ENCODE data around the gene CLEC4C.
"Not testable (repeated sequence)": the region's sequence is repeated elsewhere in the genome, so short reads cannot be mapped to it uniquely, and the experiment has no call there.

Gene CLEC4C, protein sequence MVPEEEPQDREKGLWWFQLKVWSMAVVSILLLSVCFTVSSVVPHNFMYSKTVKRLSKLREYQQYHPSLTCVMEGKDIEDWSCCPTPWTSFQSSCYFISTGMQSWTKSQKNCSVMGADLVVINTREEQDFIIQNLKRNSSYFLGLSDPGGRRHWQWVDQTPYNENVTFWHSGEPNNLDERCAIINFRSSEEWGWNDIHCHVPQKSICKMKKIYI

DNA sequence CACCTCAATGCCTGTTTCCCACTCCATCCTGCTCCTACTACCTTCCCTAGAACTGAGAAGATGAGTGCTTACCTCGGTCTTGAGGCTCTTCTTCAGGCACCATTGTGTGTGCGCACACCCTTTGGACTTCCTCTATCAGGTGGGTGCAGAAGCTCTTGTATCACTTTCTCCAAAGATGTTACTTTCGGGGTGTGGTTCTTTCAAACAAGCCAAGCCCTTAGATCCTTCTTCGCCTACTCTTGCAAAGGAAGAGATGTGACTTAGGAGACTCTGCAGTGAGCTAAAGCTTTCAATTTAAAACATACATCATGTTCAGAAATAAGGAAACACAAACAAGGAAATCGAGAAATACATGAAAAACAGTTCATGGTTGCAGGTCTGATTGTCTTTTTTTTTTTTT lies at the start of gene CLEC4C:
CLEC4C (minus strand) TSS at position 130 of the 400 bp plus-strand sequence; CDS start at position 103, 27 bp downstream.
- no peak for DNase-seq

DNA sequence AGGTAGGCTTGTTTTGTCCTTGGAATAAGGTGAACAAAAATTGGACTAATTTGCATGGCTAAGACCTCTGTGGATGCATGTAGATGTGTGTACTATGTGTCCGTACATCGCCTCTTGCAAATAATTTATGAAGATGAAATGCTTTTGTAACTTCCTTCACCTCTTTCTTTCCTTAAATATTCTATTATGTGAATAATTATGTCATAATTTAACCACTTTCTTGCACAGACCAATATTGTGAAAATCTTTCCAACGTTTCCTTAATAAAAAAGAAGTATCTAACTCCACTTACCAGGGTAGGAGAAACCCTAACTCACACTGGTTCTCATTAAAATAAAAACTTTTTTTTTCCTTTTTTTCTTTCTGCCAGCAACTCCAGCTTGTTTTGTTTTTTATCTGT lies 46.0 kb upstream of the CLEC4C start:
- DNase-seq = peak; percentile 64

DNA sequence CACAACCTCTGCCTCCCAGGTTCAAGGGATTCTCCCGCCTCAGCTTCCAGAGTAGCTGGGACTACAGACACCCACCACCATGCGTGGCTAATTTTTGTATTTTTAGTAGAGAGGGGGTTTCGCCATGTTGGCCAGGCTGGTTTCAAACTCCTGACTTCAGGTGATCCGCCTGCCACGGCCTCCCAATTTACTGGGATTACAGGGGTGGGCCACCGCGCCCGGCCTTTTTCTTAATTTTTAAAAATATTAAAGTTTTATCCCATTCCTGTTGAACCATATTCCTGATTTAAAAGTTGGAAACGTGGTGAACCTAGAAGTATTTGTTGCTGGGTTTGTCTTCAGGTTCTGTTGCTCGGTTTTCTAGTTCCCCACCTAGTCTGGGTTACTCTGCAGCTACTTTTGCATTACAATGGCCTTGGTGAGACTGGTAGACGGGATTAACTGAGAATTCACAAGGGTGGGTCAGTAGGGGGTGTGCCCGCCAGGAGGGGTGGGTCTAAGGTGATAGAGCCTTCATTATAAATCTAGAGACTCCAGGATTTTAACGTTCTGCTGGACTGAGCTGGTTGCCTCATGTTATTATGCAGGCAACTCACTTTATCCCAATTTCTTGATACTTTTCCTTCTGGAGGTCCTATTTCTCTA lies 41.8 kb upstream of the CLEC4C start, which contains the start of gene NANOG:
NANOG (plus strand) TSS at position 519 of the 645 bp plus-strand sequence. CDS start 213 bp downstream, outside the sequence.
- not testable (repeated sequence) for DNase-seq

DNA sequence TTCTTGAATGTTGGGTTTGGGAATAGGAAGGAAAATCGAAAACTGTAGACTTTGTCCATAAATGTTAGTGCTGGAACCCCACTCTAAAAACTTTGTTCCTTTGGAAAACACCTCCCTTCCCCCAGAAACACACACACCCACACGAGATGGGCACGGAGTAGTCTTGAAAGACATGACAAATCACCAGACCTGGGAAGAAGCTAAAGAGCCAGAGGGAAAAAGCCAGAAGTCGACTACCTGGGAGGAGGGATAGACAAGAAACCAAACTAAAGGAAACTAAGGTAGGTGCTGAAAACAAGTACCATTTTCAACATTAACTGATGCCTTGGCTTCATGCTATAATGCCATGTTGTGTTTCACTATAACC lies 41.1 kb upstream of the CLEC4C start:
- no peak for DNase-seq

DNA sequence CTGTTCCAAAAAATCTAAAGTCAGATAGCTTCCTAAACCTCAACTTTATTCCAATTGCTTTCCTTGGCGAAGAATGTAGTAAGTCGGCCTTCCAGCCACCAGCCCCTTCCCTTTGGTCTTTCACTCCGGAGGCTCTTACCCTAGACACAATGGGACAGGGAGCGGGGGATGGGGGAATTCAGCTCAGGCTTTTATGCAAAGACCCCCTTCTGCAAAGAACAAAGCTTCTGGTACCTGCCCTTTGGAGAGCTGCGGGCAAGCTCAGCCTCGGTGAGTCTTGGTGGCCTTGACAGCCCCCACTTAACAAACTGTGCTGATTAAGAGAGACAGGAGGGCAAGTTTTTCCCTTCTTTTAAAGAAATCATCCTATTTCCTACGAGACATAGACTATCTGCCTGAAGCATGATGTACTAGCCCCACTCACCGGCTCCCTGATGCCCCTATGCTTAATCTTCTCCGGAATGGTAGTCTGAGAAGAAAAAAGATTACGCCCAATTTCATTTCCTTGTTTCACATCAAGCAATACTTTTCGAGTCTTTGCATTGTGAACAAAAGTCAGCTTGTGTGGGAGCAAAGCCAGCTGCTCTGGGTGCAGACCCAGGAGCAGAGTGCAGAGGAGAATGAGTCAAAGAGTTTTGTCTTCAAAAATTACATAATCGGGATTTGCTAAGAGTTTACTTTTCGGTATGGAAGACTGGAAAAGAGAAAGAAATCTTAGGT lies 40.6 kb upstream of the CLEC4C start:
- DNase-seq = no peak

DNA sequence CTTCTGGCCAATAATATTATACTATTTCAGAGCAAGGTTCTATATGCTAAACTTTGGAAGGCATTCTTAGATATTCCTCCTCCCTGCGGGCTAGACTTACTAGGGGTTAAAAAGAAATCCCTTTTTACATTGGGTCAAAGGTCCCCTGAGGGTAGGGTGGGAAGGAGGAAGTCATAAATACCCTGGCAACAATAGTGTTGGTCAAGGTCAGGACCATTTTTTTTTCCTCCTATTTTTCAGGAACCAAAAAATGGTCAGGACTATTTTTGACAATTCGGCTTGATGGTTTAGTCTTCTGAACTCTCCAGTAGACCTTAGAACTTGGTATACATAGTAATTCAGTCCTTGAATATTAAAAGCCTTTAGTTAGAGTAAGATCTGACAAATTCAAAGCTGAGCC lies 37.5 kb upstream of the CLEC4C start:
- DNase-seq = no peak

DNA sequence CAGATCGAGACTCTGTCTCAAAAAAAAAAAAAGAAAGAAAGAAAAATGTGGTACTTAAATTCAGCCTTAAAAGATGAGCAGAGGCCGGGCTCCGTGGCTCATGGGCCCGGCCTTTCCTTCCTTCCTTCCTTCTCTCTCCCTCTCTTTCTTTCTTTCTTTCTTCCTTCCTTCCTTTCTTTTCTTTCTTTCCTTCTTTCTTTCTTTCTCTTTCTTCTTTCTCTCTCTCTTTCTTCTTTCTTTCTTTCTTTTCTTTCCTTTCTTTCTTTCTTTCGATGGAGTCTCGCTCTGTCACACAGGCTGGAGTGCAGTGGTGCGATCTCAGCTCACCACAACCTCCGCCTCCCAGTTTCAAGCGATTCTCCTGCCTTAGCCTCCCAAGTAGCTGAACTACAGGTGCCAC lies 36.3 kb upstream of the CLEC4C start:
- DNase-seq = not testable (repeated sequence)

DNA sequence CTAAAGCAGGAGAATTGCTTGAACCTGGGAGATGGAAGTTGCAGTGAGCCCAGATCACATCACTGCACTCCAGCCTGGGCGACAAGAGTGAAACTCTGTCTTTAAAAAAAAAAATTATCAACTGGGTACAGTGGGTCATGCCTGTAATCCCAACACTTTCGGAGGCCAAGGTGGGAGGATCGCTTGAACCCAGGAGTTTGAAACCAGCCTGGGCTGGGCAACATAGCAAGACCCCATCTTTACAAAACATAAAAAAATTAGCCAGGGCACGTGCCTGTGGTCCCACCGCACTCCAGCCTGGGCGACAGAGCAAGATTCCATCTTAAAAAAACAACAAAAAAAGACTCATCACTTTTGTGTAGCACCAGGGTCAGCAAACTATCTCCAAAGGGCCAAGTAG lies 34.9 kb upstream of the CLEC4C start:
- DNase-seq = no peak

DNA sequence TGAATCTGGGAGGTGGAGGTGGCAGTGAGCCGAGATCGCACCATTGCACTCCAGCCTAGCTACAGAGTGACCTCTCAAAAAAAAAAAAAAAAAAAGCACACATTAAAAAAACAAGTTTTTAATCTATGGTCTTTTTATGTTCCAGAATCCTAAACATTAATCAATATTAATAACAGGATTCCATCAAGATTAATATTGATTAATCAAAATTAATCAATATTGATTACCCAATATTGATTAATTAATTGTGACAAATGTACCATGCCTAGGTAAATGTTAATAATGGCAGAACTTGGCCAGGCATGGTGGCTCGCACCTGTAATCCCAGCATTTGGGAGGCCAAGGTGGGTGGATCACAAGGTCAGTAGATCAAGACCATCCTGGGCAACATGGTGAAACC lies 34.1 kb upstream of the CLEC4C start:
- DNase-seq = no peak

DNA sequence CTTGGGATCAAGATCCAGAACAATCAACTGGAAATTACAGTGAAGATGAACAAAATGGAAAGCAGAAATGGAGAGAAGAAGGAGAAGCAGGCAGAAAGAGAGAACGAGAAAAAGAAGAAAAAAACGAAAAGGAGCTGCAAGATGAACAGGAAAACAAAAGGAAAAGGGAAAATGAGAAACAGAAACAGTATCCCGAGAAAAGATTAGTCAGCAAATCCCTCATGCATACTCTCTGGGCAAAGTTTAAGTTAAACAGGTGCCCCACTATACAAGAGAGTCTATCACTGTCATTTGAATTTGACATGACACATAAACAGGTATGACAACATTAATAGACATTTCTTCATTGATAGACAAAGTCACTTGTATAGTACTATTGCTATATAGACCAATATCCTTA lies 22.8 kb upstream of the CLEC4C start:
- DNase-seq = no peak

DNA sequence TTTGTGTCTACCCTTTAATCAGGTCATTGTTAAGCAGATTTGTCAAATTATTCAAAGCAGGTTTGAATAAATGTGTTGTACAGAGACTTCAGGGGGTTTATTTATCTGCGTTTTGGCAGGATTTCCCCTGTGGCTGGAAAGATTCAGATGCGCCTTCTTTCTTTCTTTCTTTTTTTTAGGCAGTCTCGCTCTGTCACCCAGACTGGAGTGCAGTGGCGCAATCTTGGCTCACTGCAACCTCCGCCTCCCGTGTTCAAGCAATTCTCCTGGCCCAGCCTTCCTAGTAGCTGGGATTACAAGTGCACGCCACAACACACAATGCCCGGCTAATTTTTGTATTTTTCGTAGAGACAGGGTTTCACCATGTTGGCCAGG lies 11.6 kb upstream of the CLEC4C start:
- no peak for DNase-seq

DNA sequence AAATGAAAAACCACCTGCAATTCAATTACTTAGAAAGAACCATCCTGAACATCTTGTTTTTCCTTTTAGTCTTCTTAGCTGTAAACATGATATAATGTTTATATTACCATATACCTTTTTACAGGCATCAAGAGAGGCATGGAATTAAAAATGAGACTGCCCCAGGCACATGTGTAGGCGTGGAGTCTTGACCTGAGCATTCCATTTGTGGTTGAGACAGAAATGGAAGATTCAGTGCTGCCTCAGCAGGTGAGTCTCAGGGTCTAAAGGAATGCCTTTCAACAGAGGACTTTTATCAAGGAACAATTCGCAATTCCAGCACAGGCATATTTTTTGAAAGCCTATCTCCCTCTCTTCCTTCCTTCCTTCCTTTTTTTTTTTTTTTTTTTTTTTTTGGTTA lies 9.8 kb upstream of the CLEC4C start:
- DNase-seq = no peak

DNA sequence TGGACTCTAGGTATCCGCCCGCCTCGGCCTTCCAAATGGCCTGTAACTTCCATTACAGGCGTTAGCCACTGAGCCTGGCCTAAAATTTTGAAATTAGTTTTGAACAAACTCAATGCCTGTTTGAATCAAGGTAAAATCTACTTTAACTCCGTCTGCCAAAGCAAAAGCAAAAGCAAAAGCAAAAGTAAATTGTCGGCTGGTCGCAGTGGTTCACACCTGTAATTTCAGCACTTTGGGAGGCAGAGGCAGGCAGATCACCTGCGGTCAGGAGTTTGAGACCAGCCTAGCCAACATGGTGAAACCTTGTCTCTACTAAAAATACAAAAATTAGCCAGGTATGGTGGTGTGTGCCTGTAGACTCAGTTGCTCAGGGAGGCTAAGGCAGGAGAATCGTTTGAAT lies 8.5 kb upstream of the CLEC4C start:
- not testable (repeated sequence) for DNase-seq

DNA sequence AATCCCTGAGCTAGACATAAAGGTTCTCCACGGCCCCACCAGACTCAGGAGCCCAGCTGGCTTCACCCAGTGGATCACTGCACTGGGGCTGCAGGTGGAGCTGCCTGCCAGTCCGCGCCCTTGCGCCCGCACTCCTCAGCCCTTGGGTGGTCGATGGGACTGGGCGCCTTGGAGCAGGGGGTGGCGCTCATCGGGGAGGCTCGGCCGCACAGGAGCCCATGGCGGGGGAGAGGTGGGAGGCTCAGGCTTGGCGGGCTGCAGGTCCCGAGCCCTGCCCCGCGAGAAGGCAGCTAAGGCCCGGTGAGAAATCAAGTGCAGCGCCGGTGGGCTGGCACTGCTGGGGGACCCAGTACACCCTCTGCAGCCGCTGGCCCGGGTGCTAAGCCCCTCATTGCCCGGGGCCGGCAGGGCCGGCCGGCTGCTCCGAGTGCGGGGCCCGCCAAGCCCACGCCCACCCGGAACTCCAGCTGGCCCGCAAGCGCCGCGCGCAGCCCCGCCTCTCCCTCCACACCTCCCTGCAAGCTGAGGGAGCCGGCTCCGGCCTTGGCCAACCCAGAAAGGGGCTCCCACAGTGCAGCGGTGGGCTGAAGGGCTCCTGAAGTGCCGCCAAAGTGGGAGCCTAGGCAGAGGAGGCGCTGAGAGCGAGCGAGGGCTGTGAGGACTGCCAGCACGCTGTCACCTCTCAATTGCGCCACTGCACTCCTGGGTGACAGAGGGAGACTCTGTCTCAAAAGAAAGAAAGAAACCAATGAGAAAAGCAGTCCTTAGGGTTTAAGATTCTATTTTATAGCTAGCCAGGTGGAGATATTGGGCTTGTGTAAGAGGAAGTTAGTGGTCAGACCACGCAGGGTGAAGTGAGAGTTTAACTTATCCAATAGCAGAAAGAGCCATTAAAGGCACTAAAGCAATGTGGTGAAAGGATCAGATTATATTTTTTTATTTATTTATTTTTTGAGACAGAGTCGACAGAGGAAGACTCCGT lies 5.1 kb upstream of the CLEC4C start:
- peak; percentile 29 for DNase-seq

DNA sequence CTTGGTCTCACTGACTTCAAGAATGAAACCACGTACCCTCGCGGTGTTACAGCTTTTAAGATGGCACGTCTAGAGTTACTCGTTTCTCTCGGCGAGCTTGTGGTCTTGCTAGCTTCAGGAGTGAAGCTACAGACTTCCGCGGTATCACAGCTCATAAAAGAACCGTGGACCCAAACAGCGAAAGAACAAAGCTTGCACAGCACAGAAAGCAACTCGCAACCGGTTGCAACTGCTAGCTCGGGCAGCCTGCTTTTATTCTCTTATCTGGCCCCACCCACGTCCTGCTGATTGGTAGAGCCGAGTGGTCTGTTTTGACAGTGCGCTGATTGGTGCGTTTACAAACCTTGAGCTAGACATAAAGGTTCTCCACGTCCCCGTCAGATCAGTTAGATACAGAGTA lies 4.2 kb upstream of the CLEC4C start:
- no peak for DNase-seq

DNA sequence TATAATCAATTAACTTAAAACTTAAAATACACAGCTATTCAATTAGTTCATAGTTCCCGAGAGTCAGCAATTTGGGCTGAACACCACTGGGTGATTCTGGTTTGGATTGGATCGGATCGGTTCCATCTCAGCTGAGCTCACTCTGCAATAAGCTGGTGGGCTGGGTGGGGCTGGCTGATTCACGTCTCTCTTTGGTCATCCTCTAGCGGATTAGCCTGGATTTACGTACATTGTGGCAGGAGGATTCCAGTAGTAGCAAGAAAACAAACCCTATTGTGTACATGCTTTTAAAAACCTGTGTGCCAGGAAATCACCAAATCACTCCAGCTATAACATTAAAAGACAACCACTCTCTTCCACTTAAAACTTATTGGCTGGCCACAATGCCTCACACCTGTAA lies 3.2 kb upstream of the CLEC4C start:
- no peak for DNase-seq

DNA sequence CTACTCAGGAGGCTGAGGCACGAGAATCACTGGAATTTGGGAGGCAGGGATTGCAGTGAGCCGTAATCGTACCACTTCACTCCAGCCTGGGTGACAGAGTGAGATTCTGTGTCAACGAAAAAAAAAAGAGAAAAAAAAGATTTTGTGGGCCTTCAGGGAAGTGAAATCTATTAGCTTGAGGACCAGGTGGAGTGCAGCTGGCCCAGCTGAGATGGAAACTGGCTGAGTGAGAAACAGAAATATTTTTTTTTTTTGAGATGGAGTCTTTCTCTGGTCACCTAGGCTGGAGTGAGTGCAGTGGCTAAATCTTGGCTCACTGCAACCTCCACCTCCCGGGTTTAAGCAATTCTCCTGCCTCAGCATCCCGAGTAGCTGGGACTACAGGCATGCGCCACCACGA lies 2.3 kb upstream of the CLEC4C start:
- DNase-seq = no peak

DNA sequence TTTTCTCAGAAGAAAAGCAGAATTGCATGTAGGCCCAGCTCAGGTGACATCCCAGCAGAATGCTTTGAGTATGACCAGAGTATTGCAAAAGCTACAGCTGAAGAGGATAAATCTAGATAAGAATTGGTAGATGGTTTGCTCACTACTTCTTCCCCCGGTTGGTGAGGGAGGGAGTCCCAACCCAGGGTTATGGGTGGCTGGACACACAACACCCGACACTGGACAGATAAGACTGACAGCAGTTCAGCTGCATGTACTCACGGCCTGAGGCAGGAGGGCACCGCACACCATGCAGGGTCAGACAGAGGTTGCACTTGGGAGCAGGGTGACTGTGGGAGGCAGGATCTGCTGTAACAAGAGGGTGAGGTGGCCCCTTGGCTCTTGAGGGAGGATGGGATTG lies 1.7 kb upstream of the CLEC4C start:
- DNase-seq = peak; percentile 29

DNA sequence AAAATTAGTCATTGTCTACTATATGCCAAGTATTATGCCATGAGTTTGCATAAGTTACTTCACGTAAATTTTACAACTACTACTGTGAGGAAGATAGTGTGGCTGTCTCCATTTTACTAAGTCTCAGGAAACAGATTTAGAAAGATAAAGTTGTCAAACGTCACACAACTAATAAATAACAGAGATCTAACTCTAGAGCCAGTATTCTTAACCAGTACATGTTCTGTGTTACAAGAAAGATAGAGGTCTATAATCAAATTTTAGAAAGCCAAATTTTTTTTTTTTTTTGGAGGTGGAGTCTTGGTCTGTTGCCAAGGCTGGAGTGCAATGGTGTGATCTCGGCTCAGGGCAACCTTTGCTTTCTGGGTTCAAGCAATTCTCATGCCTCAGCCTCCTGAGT lies 14.2 kb downstream of the CLEC4C start:
- DNase-seq = no peak

DNA sequence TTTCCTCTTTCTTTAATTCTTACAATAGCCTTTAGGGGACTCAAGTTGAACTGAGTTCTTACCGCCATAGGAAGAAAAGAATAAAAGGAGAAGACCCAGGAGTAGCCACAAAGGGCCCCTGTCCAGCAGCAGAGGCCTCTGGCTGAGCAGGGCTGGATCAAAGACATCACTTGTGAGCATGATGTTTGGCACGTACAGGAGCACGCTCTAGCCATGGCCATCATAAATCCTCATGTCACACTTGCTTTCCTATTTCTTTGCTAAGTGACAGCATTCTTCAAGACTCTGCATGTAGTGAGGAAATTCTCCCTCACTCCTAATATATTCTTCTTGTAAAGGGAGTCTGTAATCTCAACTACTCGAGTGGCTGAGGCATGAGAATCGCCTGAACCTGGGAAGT lies 15.7 kb downstream of the CLEC4C start:
- DNase-seq = no peak

DNA sequence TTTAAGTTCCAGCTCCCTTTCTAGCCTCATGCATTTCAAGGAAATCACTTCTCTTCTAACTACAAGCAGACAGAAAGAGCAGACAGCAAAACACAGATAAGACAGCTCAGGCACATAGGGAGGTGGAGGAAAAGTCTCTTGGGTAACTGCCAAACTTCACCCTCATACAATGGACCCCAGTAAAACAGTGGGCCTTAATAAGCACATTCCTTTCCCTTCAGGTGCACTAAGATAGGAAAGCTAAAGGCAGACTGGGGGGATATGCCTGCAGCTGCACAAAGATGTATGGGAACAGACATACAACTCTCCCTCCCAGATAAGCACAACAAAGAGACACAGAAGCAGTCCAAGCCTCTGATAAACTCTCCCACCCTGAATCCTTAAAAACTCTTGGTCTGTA lies 16.2 kb downstream of the CLEC4C start:
- DNase-seq = not testable (repeated sequence)

DNA sequence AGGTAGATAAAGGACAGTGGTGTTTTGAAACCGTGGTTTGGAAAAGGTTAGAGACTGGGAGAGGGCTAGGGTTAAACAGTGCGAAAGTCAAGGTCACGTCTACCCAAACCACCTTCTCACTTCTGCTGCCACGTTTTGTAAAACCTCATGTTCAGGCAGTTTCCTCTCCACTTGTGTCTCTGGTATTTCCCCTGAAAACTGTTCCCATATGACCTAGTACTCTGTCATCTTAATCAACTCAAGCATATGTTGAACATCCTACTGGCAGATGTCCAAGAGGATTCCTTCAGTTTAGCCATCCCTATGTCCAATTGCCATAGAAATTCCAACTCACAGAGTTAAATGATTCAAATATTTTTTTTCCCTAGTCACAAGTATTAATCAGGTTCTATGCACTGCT lies 17.4 kb downstream of the CLEC4C start:
- DNase-seq = no peak

DNA sequence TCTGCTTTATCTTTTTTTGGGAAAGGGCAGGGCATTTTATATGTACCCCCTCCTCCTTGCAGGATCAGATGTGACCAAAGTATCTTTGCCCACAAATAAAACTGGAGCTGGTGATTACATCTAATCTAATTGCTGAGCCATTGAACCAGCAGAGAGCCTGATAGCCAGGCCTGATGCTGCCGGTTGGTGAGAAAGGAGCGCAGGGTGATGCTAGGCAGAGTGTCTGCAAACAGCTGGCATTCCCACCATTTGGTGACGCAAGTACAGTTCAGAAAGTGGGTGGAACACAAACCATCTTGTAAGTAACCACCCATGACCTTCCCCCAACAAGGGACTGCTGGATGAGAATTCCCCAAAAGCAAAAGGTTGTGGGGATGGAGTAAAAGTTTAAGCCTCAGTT lies 23.2 kb downstream of the CLEC4C start:
- DNase-seq = no peak

All from GF-D8 (cell line).